ENCODE data around the gene CCDC201.

The CCDC201 gene

DNA sequence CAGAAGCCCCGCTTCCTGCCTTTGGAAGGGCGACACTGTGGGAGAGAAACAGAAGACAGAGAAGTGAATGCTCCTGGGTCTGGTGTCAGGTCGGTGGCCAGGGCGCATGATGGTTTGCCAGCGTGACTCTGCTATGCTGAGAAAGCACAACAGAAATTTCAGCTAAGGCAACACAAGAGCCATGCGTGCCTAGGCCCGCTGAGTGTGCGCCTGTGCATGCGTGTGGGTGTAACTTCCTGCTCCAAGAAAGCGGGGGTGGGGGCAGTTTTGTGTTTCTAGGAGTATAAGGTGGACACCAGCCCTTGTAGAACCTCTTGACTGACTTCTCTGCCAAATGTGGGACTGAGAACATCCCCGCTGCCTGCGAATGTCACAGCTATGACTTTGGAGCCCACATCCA lies 42.0 kb upstream of the CCDC201 start:
- H3K27me3 ChIP-seq (ENCODE audit: insufficient read depth, low read length) = peaks cover 32% of the 10 kb centered on the region
- no peaks in the 10 kb centered on the region for H3K4me1 ChIP-seq (ENCODE audit: insufficient read depth, low read length)
- peaks cover 15% of the 10 kb centered on the region for H3K36me3 ChIP-seq (ENCODE audit: insufficient read depth, low read depth, low read length)
- H3K27ac ChIP-seq (ENCODE audit: low read length) = no peak overlapping the region
- no peak overlapping the region for H3K4me3 ChIP-seq (ENCODE audit: low read length)
- peaks cover under 1% of the 10 kb centered on the region; the same call in 1 of the 2 replicates for H3K9me3 ChIP-seq (ENCODE audit: insufficient read depth, low read depth, low read length)
- H3K9ac ChIP-seq (ENCODE audit: low read depth, low read length) = no peak overlapping the region

DNA sequence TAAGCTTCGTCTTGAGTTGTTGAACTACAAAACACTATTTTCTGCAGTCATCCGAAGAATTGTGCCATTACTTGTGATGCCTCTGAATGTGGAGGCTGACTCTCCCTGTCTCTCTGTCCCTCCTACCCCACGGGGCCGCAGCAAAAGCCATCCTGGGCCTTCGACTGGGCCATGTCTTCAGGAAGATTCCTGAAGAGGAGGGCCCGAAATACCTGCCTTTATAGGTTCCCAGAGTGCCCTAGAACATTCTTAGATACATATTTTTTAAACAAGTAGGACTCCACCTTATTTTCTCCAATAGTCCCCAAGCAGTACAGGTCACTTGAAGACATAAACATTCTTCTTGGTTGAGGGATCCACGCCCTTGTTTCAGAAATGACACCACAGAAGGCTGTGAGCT lies 40.1 kb upstream of the CCDC201 start:
- Histone ChIP-seq H3K9me3 (ENCODE audit: insufficient read depth, low read depth, low read length) (no peaks in the 10 kb centered on the region), H3K36me3 (ENCODE audit: insufficient read depth, low read depth, low read length) (peaks cover 15% of the 10 kb centered on the region), H3K4me3 (ENCODE audit: low read length) (no peak overlapping the region), H3K27ac (ENCODE audit: low read length) (no peak overlapping the region), H3K27me3 (ENCODE audit: insufficient read depth, low read length) (peaks cover 13% of the 10 kb centered on the region), H3K4me1 (ENCODE audit: insufficient read depth, low read length) (no peaks in the 10 kb centered on the region), H3K9ac (ENCODE audit: low read depth, low read length) (no peak overlapping the region)

DNA sequence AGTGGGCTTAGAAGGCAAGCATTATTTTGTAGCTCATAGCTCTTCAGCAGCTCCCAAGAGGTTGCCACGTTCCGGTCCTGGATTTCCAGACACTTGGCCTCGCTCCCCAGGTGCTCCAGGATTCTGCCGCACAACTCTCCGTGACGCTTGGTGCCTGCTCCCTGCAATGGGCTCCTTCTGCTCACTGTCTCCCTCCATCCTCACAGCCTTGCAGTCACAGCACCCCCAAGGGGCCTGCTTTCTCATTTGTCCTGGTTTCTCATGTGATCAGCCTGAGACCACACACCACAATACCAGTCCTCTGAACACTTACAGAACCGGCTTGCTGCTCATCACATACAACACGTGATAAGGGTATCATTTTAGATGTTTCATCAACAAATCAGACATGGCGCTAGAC lies 38.4 kb upstream of the CCDC201 start:
- H3K4me3 ChIP-seq (ENCODE audit: low read length) = no peak overlapping the region
- 0 out of 2 replicates have a peak, but pooled peaks cover under 1% of the 10 kb centered on the region for H3K27me3 ChIP-seq (ENCODE audit: insufficient read depth, low read length)
- H3K9ac ChIP-seq (ENCODE audit: low read depth, low read length) = no peak overlapping the region

DNA sequence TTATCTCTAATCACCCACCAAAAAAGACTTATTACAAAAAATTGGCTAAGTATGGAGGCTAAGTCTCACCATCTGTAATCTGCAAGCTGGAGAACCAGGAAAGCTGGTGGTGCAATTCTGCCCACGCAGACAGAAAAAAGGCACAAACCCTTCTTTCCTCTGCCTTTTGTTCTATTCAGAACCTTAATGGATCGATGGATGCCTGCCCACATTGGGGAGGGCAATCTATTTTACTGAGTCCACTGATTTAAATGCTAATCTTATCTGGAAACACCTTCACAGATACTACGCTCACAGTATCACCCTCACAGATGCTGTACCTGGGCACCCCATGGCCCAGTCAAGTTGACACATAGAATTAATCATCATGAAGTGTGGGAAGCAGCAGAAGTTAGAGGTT lies 38.0 kb upstream of the CCDC201 start:
- Histone ChIP-seq H3K27ac (ENCODE audit: low read length) (no peak overlapping the region), H3K9me3 (ENCODE audit: insufficient read depth, low read depth, low read length) (no peaks in the 10 kb centered on the region), H3K4me3 (ENCODE audit: low read length) (no peak overlapping the region), H3K36me3 (ENCODE audit: insufficient read depth, low read depth, low read length) (peaks cover 6% of the 10 kb centered on the region; the same call in 1 of the 2 replicates), H3K9ac (ENCODE audit: low read depth, low read length) (no peak overlapping the region), H3K4me1 (ENCODE audit: insufficient read depth, low read length) (no peaks in the 10 kb centered on the region), H3K27me3 (ENCODE audit: insufficient read depth, low read length) (no peaks in the 10 kb centered on the region)

More for the DNA sequence above, 38.4 kb upstream of the CCDC201 start:
- Histone ChIP-seq H3K36me3 (ENCODE audit: insufficient read depth, low read depth, low read length) (peaks cover 11% of the 10 kb centered on the region), H3K9me3 (ENCODE audit: insufficient read depth, low read depth, low read length) (no peaks in the 10 kb centered on the region), H3K4me1 (ENCODE audit: insufficient read depth, low read length) (no peaks in the 10 kb centered on the region), H3K27ac (ENCODE audit: low read length) (no peak overlapping the region)

DNA sequence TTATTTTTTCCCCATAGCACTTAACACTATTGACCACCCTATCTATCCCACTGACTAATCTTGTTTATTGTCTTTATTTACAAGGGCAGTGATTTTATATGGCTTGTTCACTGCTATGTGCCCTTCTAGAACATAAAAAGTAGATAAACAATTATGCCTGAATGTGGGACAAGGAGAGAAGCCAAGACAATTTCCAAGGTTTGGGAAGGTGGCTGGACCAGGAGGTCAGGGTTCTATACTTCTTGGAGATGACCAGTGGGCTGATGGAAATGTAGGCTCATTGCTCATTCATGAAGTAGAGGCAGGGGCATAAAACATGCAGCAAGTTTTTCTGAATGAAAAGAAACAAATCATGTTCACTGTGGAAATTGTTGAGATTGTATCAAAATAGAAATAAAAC lies 36.7 kb upstream of the CCDC201 start:
- H3K36me3 ChIP-seq (ENCODE audit: insufficient read depth, low read depth, low read length) = no peaks in the 10 kb centered on the region; the same call in 1 of the 2 replicates
- no peaks in the 10 kb centered on the region for H3K27me3 ChIP-seq (ENCODE audit: insufficient read depth, low read length)
- no peak overlapping the region for H3K9ac ChIP-seq (ENCODE audit: low read depth, low read length)
- no peaks in the 10 kb centered on the region for H3K4me1 ChIP-seq (ENCODE audit: insufficient read depth, low read length)
- H3K4me3 ChIP-seq (ENCODE audit: low read length) = no peak overlapping the region
- H3K9me3 ChIP-seq (ENCODE audit: insufficient read depth, low read depth, low read length) = no peaks in the 10 kb centered on the region
- H3K27ac ChIP-seq (ENCODE audit: low read length) = no peak overlapping the region

DNA sequence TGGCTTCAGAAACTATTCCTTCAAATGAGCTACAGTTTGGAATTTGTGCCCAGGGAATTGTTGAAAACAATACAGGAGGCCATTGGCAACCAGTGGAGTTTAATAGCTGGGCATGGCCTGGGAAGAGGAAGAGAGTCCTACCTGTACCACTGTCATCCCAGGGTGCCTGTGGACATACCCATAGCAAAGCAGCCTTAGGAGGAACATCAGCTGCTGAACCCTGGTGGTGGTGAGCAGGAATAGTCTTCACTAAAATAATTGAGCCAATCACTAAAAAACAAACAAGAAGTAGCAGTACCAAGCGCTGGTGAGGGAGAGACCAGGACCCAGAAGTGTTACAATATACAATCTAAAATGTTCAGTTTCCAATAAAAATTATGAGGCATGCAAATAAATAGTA lies 29.9 kb upstream of the CCDC201 start:
- no peaks in the 10 kb centered on the region for H3K9me3 ChIP-seq (ENCODE audit: insufficient read depth, low read depth, low read length)

GRCh38 chr7:45901566-45901965 lies 28.7 kb upstream of the CCDC201 start:
- Histone ChIP-seq H3K9ac (ENCODE audit: low read depth, low read length) (no peak overlapping the region), H3K36me3 (ENCODE audit: insufficient read depth, low read depth, low read length) (no peaks in the 10 kb centered on the region), H3K27ac (ENCODE audit: low read length) (no peak overlapping the region), H3K4me1 (ENCODE audit: insufficient read depth, low read length) (no peaks in the 10 kb centered on the region), H3K4me3 (ENCODE audit: low read length) (no peak overlapping the region), H3K9me3 (ENCODE audit: insufficient read depth, low read depth, low read length) (no peaks in the 10 kb centered on the region), H3K27me3 (ENCODE audit: insufficient read depth, low read length) (peaks cover 2% of the 10 kb centered on the region; the same call in 1 of the 2 replicates)

More for the DNA sequence above, 29.9 kb upstream of the CCDC201 start:
- no peaks in the 10 kb centered on the region for H3K4me1 ChIP-seq (ENCODE audit: insufficient read depth, low read length)
- no peak overlapping the region for H3K9ac ChIP-seq (ENCODE audit: low read depth, low read length)
- H3K4me3 ChIP-seq (ENCODE audit: low read length) = no peak overlapping the region
- peaks cover 2% of the 10 kb centered on the region; the same call in 1 of the 2 replicates for H3K27me3 ChIP-seq (ENCODE audit: insufficient read depth, low read length)
- H3K36me3 ChIP-seq (ENCODE audit: insufficient read depth, low read depth, low read length) = no peaks in the 10 kb centered on the region
- no peak overlapping the region for H3K27ac ChIP-seq (ENCODE audit: low read length)

- H3K36me3 ChIP-seq (ENCODE audit: insufficient read depth, low read depth, low read length) = no peaks in the 10 kb centered on the region
- no peaks in the 10 kb centered on the region for H3K9me3 ChIP-seq (ENCODE audit: insufficient read depth, low read depth, low read length)
- H3K4me3 ChIP-seq (ENCODE audit: low read length) = no peak overlapping the region
- H3K27me3 ChIP-seq (ENCODE audit: insufficient read depth, low read length) = peaks cover 14% of the 10 kb centered on the region; the same call in 1 of the 2 replicates
- no peak overlapping the region for H3K27ac ChIP-seq (ENCODE audit: low read length)
- no peaks in the 10 kb centered on the region for H3K4me1 ChIP-seq (ENCODE audit: insufficient read depth, low read length)
- H3K9ac ChIP-seq (ENCODE audit: low read depth, low read length) = no peak overlapping the region
These were observed 25.3 kb upstream of the CCDC201 start for GRCh38 chr7:45898222-45898621.

DNA sequence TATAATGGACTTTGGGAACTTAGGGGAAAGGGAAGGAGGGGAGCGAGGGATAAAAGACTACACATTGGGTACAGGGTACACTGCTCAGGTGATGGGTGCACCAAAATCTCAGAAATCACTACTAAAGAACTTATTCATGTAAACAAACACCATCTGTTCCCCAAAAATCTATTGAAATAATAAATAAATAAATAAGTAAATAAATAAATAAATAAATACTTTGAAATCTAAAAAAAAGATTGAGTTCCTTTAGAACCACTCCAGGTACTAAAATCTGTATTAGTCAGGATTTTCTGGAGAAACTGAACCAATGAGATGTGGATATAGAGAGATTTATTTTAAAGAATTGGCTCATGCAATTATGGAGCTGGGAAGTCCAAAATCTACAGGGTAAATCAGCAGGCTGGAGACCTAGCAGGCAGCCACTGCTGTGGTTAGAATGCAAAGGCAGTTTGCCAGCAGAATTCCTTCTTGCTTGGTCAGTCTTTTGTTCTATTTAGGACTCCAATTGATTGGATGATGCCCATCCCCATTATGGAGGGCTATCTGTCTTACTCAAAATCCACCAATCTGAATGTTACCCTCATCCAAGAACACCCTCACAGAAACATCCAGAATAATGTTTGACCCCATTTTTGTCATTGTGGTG lies 24.3 kb upstream of the CCDC201 start:
- Histone ChIP-seq H3K4me1 (ENCODE audit: insufficient read depth, low read length) (no peaks in the 10 kb centered on the region), H3K9ac (ENCODE audit: low read depth, low read length) (no peak overlapping the region), H3K27me3 (ENCODE audit: insufficient read depth, low read length) (peaks cover 18% of the 10 kb centered on the region; the same call in 1 of the 2 replicates), H3K9me3 (ENCODE audit: insufficient read depth, low read depth, low read length) (no peaks in the 10 kb centered on the region), H3K36me3 (ENCODE audit: insufficient read depth, low read depth, low read length) (no peaks in the 10 kb centered on the region), H3K27ac (ENCODE audit: low read length) (no peak overlapping the region), H3K4me3 (ENCODE audit: low read length) (no peak overlapping the region)

GRCh38 chr7:45894665-45895062 lies 21.8 kb upstream of the CCDC201 start:
- Histone ChIP-seq H3K9ac (ENCODE audit: low read depth, low read length) (no peak overlapping the region), H3K9me3 (ENCODE audit: insufficient read depth, low read depth, low read length) (no peaks in the 10 kb centered on the region), H3K4me1 (ENCODE audit: insufficient read depth, low read length) (peaks cover 2% of the 10 kb centered on the region), H3K27me3 (ENCODE audit: insufficient read depth, low read length) (peaks cover 37% of the 10 kb centered on the region), H3K27ac (ENCODE audit: low read length) (no peak overlapping the region), H3K36me3 (ENCODE audit: insufficient read depth, low read depth, low read length) (no peaks in the 10 kb centered on the region), H3K4me3 (ENCODE audit: low read length) (no peak overlapping the region)

DNA sequence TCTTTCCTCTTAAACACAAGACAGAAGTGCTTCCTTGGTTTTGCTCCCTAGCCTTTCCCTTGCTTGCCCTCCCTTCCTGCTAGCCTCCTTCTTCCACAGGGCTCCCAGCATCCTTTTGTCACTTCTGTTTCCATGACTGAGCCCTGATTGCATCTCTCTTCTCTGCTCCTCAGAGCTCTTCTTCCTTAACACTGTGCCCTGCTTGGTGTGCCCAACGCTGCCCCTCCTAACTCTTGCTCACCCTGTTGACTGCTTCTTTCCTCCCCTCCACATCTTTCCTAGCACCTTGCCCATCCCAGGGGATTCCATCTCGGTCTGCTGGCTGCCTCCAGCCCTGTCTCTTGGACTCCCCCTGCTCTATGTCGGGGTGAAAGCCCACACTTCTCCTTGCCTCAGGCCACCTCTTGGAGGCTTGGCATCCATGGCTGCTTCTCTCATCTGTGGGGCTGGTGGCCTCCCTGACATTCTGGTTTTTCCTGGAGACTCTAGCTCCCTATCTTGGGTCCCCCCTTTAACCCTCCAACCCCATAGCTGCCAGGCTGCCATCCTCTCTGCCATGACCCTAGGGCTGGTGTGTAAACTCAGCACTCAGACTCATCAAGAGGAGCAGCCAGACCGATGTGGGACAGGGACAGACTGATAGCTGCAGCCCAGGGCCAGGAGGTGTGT lies 21.2 kb upstream of the CCDC201 start:
- Histone ChIP-seq H3K27ac (ENCODE audit: low read length) (no peak overlapping the region), H3K4me1 (ENCODE audit: insufficient read depth, low read length) (peaks cover 6% of the 10 kb centered on the region), H3K9me3 (ENCODE audit: insufficient read depth, low read depth, low read length) (no peaks in the 10 kb centered on the region), H3K36me3 (ENCODE audit: insufficient read depth, low read depth, low read length) (no peaks in the 10 kb centered on the region), H3K9ac (ENCODE audit: low read depth, low read length) (no peak overlapping the region), H3K4me3 (ENCODE audit: low read length) (no peak overlapping the region), H3K27me3 (ENCODE audit: insufficient read depth, low read length) (peaks cover 42% of the 10 kb centered on the region)

DNA sequence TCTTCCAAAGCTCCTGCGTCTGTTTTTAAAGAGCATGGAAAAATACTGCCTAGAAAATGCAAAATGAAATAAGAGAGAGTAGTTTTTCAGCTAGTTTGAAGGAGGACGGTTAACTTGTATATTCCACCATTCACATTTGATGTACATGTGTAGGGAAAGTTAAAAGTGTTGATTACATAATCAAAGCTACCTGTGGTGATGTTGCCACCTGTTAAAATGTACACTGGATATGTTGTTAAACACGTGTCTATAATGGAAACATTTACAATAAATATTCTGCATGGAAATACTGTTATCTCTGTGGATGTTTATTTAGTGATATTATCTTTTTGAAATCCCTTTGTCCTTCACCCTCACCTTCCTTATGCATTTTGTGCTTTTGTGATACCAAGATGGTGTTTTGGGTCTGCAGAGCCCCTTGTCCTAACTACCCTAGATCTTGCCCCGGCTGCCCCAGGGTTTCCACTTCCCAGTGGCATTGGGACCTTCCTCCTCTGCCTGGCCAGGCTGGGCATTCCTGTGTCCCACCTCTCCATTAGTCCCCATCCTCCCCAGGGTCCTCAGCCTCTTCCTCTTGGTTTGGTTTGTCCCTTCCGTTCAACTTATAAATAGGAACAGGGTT lies 20.6 kb upstream of the CCDC201 start:
- Histone ChIP-seq H3K4me3 (ENCODE audit: low read length) (no peak overlapping the region), H3K27me3 (ENCODE audit: insufficient read depth, low read length) (peaks cover 49% of the 10 kb centered on the region), H3K4me1 (ENCODE audit: insufficient read depth, low read length) (peaks cover 6% of the 10 kb centered on the region), H3K27ac (ENCODE audit: low read length) (no peak overlapping the region), H3K9ac (ENCODE audit: low read depth, low read length) (no peak overlapping the region), H3K9me3 (ENCODE audit: insufficient read depth, low read depth, low read length) (no peaks in the 10 kb centered on the region), H3K36me3 (ENCODE audit: insufficient read depth, low read depth, low read length) (no peaks in the 10 kb centered on the region)
